ENCODE measurements around the gene UBL7.

DNA sequence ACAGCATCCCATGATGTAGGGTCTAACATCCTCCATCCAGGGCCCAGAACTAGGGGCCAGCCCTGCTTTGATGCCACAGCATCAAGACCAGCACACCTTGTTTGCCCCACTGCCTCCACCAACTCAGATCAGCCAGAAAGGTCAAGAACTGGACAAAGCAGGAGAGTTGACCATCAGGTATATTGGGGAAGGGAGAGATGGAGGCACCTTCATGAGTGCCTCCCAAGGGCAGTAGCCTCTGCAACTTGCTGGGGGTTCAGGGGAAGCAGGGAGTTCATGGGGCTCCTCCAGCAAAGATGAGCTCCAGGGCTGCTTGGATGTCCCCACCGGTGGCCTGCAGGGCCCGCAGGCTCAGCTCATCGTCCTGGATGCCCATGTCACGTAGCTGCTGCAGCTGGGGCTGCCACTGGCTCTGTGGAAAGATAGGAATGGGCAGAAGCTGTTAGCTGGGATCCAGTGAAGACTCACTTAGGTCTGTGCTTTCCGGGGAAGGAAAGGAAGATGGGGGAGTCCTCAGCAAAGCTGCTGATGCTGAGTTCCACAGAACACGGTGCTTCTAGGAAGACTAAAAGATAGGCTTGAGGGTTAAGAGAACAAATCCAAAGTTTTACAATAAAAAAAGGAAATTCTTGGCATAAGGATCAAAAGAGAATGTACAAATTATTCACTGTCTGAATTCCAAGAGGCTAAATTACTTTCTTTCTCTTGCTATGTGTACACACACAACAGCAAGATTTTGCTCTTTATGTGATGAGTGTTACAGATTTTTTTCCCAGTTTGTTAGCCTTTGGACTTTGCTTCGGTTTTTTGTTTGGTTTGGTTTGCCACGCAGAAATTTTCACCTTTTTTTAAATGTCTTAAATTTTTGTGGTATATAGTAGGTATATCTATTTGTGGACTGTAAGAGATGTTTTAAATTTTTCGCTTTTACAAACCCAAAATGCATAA, 14.9 kb downstream of the UBL7 start:
- TF ChIP-seq, protein P1, sequence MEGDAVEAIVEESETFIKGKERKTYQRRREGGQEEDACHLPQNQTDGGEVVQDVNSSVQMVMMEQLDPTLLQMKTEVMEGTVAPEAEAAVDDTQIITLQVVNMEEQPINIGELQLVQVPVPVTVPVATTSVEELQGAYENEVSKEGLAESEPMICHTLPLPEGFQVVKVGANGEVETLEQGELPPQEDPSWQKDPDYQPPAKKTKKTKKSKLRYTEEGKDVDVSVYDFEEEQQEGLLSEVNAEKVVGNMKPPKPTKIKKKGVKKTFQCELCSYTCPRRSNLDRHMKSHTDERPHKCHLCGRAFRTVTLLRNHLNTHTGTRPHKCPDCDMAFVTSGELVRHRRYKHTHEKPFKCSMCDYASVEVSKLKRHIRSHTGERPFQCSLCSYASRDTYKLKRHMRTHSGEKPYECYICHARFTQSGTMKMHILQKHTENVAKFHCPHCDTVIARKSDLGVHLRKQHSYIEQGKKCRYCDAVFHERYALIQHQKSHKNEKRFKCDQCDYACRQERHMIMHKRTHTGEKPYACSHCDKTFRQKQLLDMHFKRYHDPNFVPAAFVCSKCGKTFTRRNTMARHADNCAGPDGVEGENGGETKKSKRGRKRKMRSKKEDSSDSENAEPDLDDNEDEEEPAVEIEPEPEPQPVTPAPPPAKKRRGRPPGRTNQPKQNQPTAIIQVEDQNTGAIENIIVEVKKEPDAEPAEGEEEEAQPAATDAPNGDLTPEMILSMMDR (IDR thresholded peaks at IDR 0.05): no peak
- no peak for TF ChIP-seq POLR2A (IDR thresholded peaks at IDR 0.05)
